ENCODE measurements around the gene MCM3AP.

DNA sequence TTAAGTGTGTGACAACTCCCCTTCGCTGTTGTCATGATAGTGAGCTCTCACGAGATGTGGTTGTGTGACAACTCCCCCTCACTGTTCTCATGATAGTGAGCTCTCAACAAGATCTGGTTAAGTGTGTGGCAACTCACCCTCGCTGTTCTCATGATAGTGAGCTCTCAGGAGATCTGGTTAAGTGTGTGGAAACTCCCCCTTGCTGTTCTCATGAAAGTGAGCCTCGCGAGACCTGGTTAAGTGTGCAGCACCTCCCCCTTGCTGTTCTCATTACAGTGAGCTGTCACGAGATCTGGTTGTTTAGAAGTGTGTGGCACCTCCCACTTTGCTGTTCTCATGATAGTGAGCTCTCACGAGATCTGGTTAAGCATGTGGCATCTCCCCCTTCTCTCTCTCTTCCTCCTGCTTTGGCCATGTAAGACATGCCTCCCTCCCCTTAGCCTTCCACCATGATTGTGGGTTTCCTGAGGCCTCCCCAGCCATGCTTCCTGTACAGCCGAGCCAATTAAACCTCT is 31.7 kb downstream of the MCM3AP start:
- no peak for TF ChIP-seq EZH2 (IDR thresholded peaks at IDR 0.05; ENCODE audit: low read length, unreplicated experiment)
- TF ChIP-seq, protein P1, sequence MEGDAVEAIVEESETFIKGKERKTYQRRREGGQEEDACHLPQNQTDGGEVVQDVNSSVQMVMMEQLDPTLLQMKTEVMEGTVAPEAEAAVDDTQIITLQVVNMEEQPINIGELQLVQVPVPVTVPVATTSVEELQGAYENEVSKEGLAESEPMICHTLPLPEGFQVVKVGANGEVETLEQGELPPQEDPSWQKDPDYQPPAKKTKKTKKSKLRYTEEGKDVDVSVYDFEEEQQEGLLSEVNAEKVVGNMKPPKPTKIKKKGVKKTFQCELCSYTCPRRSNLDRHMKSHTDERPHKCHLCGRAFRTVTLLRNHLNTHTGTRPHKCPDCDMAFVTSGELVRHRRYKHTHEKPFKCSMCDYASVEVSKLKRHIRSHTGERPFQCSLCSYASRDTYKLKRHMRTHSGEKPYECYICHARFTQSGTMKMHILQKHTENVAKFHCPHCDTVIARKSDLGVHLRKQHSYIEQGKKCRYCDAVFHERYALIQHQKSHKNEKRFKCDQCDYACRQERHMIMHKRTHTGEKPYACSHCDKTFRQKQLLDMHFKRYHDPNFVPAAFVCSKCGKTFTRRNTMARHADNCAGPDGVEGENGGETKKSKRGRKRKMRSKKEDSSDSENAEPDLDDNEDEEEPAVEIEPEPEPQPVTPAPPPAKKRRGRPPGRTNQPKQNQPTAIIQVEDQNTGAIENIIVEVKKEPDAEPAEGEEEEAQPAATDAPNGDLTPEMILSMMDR (conservative IDR thresholded peaks at IDR 0.05; ENCODE audit: low read depth, low read length) = no peak
